A549 (cell line): Measurements from ENCODE around the gene SUGP2. TPM values are rescaled to one million over a fixed set of nuclear protein-coding genes. Genes with fewer than 3 reads are reported as not detected.

ENCODE experiments used
- ATAC-seq, 2 experiments: fragments of 200-7000 bp in 1 of 2; fragments of >200 bp in 1 of 2; cut with Nextera tagmentation in 1 of 2; cut with Tn5 transposase in 1 of 2; 3 replicates each; pipeline versions ENCODE4 v1.8.0 to v1.9.1; 2018 to 2020; ENCODE audit warnings: mild to moderate bottlenecking in 1 of 2, moderate library complexity in 1 of 2
- CTCF ChIA-PET: fragments of 300-600 bp; sonication (Branson Sonifier 250); formaldehyde crosslinking; extraction: SDS; loops from one replicate; lab custom pipeline; 2021; ENCODE audit warnings: antibody characterized with exemption, inconsistent platforms; lab: Yijun Ruan, JAX
- POLR2A ChIA-PET: fragments of 350-600 bp; formaldehyde crosslinking; extraction: SDS; loops from one replicate; lab custom pipeline; 2021; ENCODE audit warnings: antibody characterized with exemption, inconsistent platforms; lab: Yijun Ruan, JAX
- DNase-seq, 2 experiments: peaks; one replicate each; pipeline versions ENCODE4 v3.0.0 to v3.0.0-alpha.2; 2011 to 2016; ENCODE audit warnings: low read depth in 1 of 2, low spot score in 1 of 2
- FAIRE-seq: peaks from 2 replicates; lab custom pipeline; 2011; peaks lifted over from hg19 to GRCh38; lab: Jason Lieb, UNC
- H3K27ac ChIP-seq, 2 experiments: fragments of >200 bp; sonication (Bioruptor Twin); formaldehyde crosslinking; 3 replicates each; pipeline ENCODE4 v1.5.1; 2016 to 2017
- H3K4me1 ChIP-seq: fragments of >200 bp; sonication (Bioruptor Twin); formaldehyde crosslinking; 3 replicates; pipeline ENCODE4 v1.6.1; 2016
- H3K4me2 ChIP-seq: fragments of >200 bp; sonication (Bioruptor Twin); formaldehyde crosslinking; 3 replicates; pipeline ENCODE4 v1.6.1; 2016
- H3K4me3 ChIP-seq: fragments of >200 bp; sonication (Bioruptor Twin); formaldehyde crosslinking; 3 replicates; pipeline ENCODE4 v1.5.1; 2016
- H3K9me3 ChIP-seq: fragments of >200 bp; sonication (Bioruptor Twin); formaldehyde crosslinking; 3 replicates; pipeline ENCODE4 v1.6.1; 2016
- CEBPB ChIP-seq, 2 experiments: fragments of >200 bp in 1 of 2; sonication (Bioruptor Twin) in 1 of 2; formaldehyde crosslinking in 1 of 2; IDR thresholded peaks; 2 replicates each; pipeline ENCODE4 v1.6.1; 2012 to 2016
- CHD4 ChIP-seq: fragments of 200-600 bp; sonication (generic); IDR thresholded peaks from 2 replicates; pipeline ENCODE4 v1.6.1; 2016; ENCODE audit warnings: antibody characterized with exemption, mild to moderate bottlenecking, borderline replicate concordance
- CTCF ChIP-seq: fragments of >200 bp; sonication (Bioruptor Twin); formaldehyde crosslinking; IDR thresholded peaks from 3 replicates; pipeline ENCODE4 v1.5.1; 2016
- EHMT2 ChIP-seq: fragments of 200-600 bp; sonication (generic); IDR thresholded peaks from 2 replicates; pipeline ENCODE4 v1.6.1; 2016; ENCODE audit warnings: antibody characterized with exemption, low read depth, mild to moderate bottlenecking, moderate library complexity
- ELK1 ChIP-seq: fragments of 150-350 bp; IDR thresholded peaks from 2 replicates; pipeline ENCODE4 v1.6.1; 2014; ENCODE audit warnings: low read depth, mild to moderate bottlenecking, low read length
- FOXS1 ChIP-seq: fragments of 250-450 bp; sonication (Bioruptor Pico); IDR thresholded peaks from 2 replicates; pipeline ENCODE4 v1.5.0; 2020; ENCODE audit warnings: mild to moderate bottlenecking, moderate library complexity
- GATA3 ChIP-seq: IDR thresholded peaks from 2 replicates; pipeline ENCODE4 v1.6.1; 2012; ENCODE audit warnings: borderline replicate concordance
- HOXA7 ChIP-seq: fragments of 250-450 bp; sonication (Bioruptor Pico); IDR thresholded peaks from 2 replicates; pipeline ENCODE4 v1.5.0; 2020; ENCODE audit warnings: mild to moderate bottlenecking, moderate library complexity
- HOXB13 ChIP-seq: fragments of 250-450 bp; sonication (Bioruptor Pico); IDR thresholded peaks from 2 replicates; pipeline ENCODE4 v1.5.0; 2020; ENCODE audit warnings: low read depth, mild to moderate bottlenecking, moderate library complexity
- JUN ChIP-seq, 2 experiments: fragments of >200 bp; sonication (Bioruptor Twin); formaldehyde crosslinking; IDR thresholded peaks; 2 replicates in 1 of 2; 3 replicates in 1 of 2; pipeline ENCODE4 v1.6.1; 2016 to 2017
- JUNB ChIP-seq: fragments of >200 bp; sonication (Bioruptor Twin); formaldehyde crosslinking; IDR thresholded peaks from 2 replicates; pipeline ENCODE4 v1.6.1; 2016
- KDM1A ChIP-seq: fragments of 200-600 bp; sonication (generic); IDR thresholded peaks from 2 replicates; pipeline ENCODE4 v1.6.1; 2016; ENCODE audit warnings: low read depth, mild to moderate bottlenecking
- KDM5A ChIP-seq: fragments of 200-600 bp; sonication (generic); IDR thresholded peaks from 2 replicates; pipeline ENCODE4 v1.6.1; 2016; ENCODE audit warnings: antibody characterized with exemption, mild to moderate bottlenecking
- MAFK ChIP-seq: fragments of 450-650 bp; IDR thresholded peaks from 2 replicates; pipeline ENCODE4 v1.6.1; 2014; ENCODE audit not compliant: partially characterized antibody
- MAX ChIP-seq: IDR thresholded peaks from 2 replicates; pipeline ENCODE4 v1.6.1; 2012
- NFE2L2 ChIP-seq: fragments of 150-350 bp; conservative IDR thresholded peaks from 2 replicates; pipeline ENCODE4 v1.6.1; 2014; ENCODE audit warnings: low read length
- NPAS2 ChIP-seq: fragments of 250-450 bp; sonication (Bioruptor Pico); IDR thresholded peaks from 2 replicates; pipeline ENCODE4 v1.8.0; 2022; ENCODE audit warnings: mild to moderate bottlenecking, moderate library complexity, borderline replicate concordance
- NR3C1 ChIP-seq: fragments of >200 bp; sonication (Bioruptor Twin); formaldehyde crosslinking; IDR thresholded peaks from 3 replicates; pipeline ENCODE4 v1.6.1; 2017
- RCOR1 ChIP-seq: fragments of 150-350 bp; IDR thresholded peaks from 2 replicates; pipeline ENCODE4 v1.6.1; 2014; ENCODE audit warnings: antibody characterized with exemption, low read length, low read depth
- REST ChIP-seq: fragments of 200-600 bp; sonication (generic); IDR thresholded peaks from 2 replicates; pipeline ENCODE4 v1.6.1; 2016; ENCODE audit warnings: antibody characterized with exemption, mild to moderate bottlenecking, moderate library complexity
- SMC3 ChIP-seq: fragments of >200 bp; sonication (Bioruptor Twin); formaldehyde crosslinking; IDR thresholded peaks from 3 replicates; pipeline ENCODE4 v1.6.1; 2018; ENCODE audit warnings: inconsistent platforms
- SREBF2 ChIP-seq: fragments of 450-650 bp; IDR thresholded peaks from 2 replicates; pipeline ENCODE4 v1.6.1; 2014; ENCODE audit warnings: mild to moderate bottlenecking, moderate library complexity
- ZFP36 ChIP-seq: fragments of 450-650 bp; IDR thresholded peaks from 2 replicates; pipeline ENCODE4 v1.6.1; 2014; ENCODE audit warnings: borderline replicate concordance; ENCODE audit not compliant: partially characterized antibody
- WGBS: methylation state at CpG from one replicate; pipeline ENCODE4 v1.1.6; 2017; ENCODE audit errors: missing lambda C conversion rate; 5-methylcytosine and 5-hydroxymethylcytosine counted together
- polyA plus RNA-seq, 4 experiments: library from polyadenylated mRNA; depleted of rRNA in 3 of 4; stranded (reverse); fragments of >200 nt; fragmentation: RNase III in 1 of 4; extraction: RNeasy Plus Mini Kit Qiagen cat#74134 plus additional on column Dnase treatment in 1 of 4; gene quantifications; 2 replicates in 3 of 4; 3 replicates in 1 of 4; pipeline ENCODE4 v1.2.3, GENCODE V29; 2011 to 2017
- TF ChIP-seq, protein P1 (sequence below): fragments of >200 bp; sonication (Bioruptor Twin); formaldehyde crosslinking; IDR thresholded peaks from 2 replicates; pipeline ENCODE4 v1.6.1; 2016

The SUGP2 gene
- polyA plus RNA-seq, 2 of the 4 experiments (the other 2 are of a cell fraction): 42.4 to 43.9 TPM

DNA sequence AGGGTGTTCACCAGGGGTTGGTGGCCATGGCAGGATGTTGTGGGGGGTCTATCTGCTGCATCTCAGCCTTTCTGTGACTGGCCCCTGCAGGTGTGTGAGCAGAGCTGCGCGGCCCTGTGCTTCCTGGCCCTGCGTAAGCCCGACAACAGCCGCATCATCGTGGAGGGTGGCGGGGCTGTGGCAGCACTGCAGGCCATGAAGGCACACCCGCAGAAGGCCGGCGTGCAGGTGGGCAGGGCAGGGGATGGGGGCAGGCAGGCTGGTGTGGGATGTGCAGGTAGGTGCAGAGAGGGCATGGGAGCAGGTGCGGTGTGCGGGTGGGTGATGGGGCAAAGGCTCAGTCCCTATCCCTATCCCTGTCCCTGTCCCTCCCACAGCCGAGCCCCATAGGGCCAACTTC is 22.4 kb upstream of the SUGP2 start:
- no peak for TF ChIP-seq NR3C1
- TF ChIP-seq KDM5A: no peak
- no peak for TF ChIP-seq ELK1
- no peak for TF ChIP-seq JUNB
- no peak for TF ChIP-seq MAFK
- TF ChIP-seq NPAS2 (CRISPR knock-in tag): no peak
- no peak for TF ChIP-seq ZFP36
- no peak for TF ChIP-seq FOXS1 (CRISPR knock-in tag)
- TF ChIP-seq RCOR1: no peak
- no peak for TF ChIP-seq EHMT2
- TF ChIP-seq KDM1A: no peak
- no peak for TF ChIP-seq HOXA7 (CRISPR knock-in tag)
- no peak for TF ChIP-seq SREBF2
- no peak for TF ChIP-seq CHD4
- TF ChIP-seq MAX: no peak
- CTCF ChIA-PET: no interaction called here

DNA sequence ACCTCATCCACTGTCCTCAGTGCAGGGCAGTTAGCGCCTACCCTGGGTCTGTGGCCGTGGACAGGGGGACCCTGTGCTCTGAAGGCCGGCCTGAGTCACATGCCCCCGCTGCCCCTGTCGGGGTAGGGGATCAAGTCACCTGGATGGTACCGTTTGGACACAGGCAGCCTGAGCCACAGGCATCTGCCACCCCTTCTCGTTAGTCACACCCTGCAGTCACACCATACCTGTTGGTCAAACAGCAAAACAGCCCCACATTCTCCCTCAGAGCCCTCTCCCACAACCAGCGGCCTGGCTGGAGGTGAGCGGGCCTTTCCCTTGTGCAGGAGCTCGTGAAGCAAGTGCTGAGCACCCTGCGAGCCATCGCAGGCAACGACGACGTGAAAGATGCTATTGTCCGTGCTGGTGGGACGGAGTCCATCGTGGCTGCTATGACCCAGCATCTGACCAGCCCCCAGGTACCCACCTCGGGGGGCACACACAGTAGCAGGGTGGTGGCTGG is 21.7 kb upstream of the SUGP2 start:
- no peaks in the 10 kb centered on the region for H3K9me3 ChIP-seq
- no peak overlapping the region for H3K4me3 ChIP-seq
- H3K4me2 ChIP-seq: no peak overlapping the region
- H3K27ac ChIP-seq: no peak overlapping the region
- ATAC-seq (no peak), DNase-seq (no peak), FAIRE-seq (no peak)
- WGBS: 95% methylated on average over 14 of the region's 19 CpGs
- ChIA-PET CTCF (interaction anchor here (1.0 to 1.6 kb wide), 8 partner anchors 8 to 92 kb away, joined by 3 to 7 read pairs (median 3); no protein-coding TSS in a partner anchor), POLR2A (no interaction called here)
- TF ChIP-seq CEBPB (IDR thresholded peaks at IDR 0.05) (no peak), JUNB (no peak), NFE2L2 (no peak), HOXB13 (CRISPR knock-in tag) (no peak), NR3C1 (no peak), MAFK (no peak)
- H3K4me1 ChIP-seq: no peaks in the 10 kb centered on the region

More for the DNA sequence above, 22.4 kb upstream of the SUGP2 start:
- no peak for ATAC-seq
- 87% methylated on average over 3 of the region's 13 CpGs for WGBS
- Histone ChIP-seq H3K4me2 (no peak overlapping the region), H3K4me1 (no peaks in the 10 kb centered on the region), H3K4me3 (no peak overlapping the region), H3K9me3 (no peaks in the 10 kb centered on the region), H3K27ac (no peak overlapping the region)
- no peak for FAIRE-seq
- POLR2A ChIA-PET: no interaction called here
- DNase-seq: no peak

GRCh38 chr19:19054315-19054938 is 21.1 kb upstream of the SUGP2 start:
- WGBS: 92% methylated on average over 13 of the region's 15 CpGs
- H3K4me1 ChIP-seq: no peaks in the 10 kb centered on the region
- no peak overlapping the region for H3K27ac ChIP-seq
- no peaks in the 10 kb centered on the region for H3K9me3 ChIP-seq
- ChIA-PET POLR2A (no interaction called here), CTCF (interaction anchor here (1.0 to 1.6 kb wide), 10 partner anchors 8 to 120 kb away, joined by 3 to 7 read pairs (median 3); no protein-coding TSS in a partner anchor)
- ATAC-seq: no peak
- H3K4me3 ChIP-seq: no peak overlapping the region
- no peak for DNase-seq
- no peak overlapping the region for H3K4me2 ChIP-seq
- no peak for FAIRE-seq
- TF ChIP-seq GATA3 (no peak), CEBPB (IDR thresholded peaks at IDR 0.05) (no peak), MAFK (no peak), REST (no peak), RCOR1 (no peak), SMC3 (no peak), CTCF (no peak), JUN (IDR thresholded peaks at IDR 0.05) (no peak)
- TF ChIP-seq, protein P1, sequence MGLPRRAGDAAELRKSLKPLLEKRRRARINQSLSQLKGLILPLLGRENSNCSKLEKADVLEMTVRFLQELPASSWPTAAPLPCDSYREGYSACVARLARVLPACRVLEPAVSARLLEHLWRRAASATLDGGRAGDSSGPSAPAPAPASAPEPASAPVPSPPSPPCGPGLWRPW: no peak
